ENCODE measurements around the gene GIPC1. TPM values are rescaled to one million over a fixed set of nuclear protein-coding genes. Genes with fewer than 3 reads are reported as not detected.
A peak's percentile ranks its signal among the peaks of the same experiment; 100 is the strongest.

The GIPC1 gene
- total and polyA plus RNA-seq, 9 of the 15 experiments (the other 6 are each of a cell fraction or from before 2014, with no cell fraction given), result 0.49 to 54.7 (median 24.8) TPM

GRCh38 chr19:14479975-14480699, 15.8 kb downstream of the GIPC1 start (continued):
- no peak for TF ChIP-seq ELF2 (CRISPR knock-in tag; IDR thresholded peaks at IDR 0.05)
- TF ChIP-seq ZNF277 (CRISPR knock-in tag; IDR thresholded peaks at IDR 0.05; ENCODE audit: borderline replicate concordance), result no peak
- TF ChIP-seq SAFB (IDR thresholded peaks at IDR 0.05; ENCODE audit: borderline replicate concordance, low read depth, low read length), result no peak
- no peak for TF ChIP-seq XRCC5 (IDR thresholded peaks at IDR 0.05; ENCODE audit: low read depth, low read length)
- TF ChIP-seq HNRNPL (IDR thresholded peaks at IDR 0.05; ENCODE audit: low read depth, low read length), result no peak
- TF ChIP-seq SRSF7 (optimal IDR thresholded peaks at IDR 0.05; ENCODE audit: low read depth, low read length), result no peak
- no peak for TF ChIP-seq BRF2 (IDR thresholded peaks at IDR 0.05; ENCODE audit: borderline replicate concordance, insufficient read depth, insufficient read length)
- TF ChIP-seq FOXP1 (CRISPR knock-in tag; IDR thresholded peaks at IDR 0.05), result no peak
- no peak for TF ChIP-seq HEY1 (CRISPR knock-in tag; IDR thresholded peaks at IDR 0.05; ENCODE audit: borderline replicate concordance)
- no peak for TF ChIP-seq CHCHD3 (CRISPR knock-in tag; IDR thresholded peaks at IDR 0.05)
- no peak for TF ChIP-seq STAT5B (CRISPR knock-in tag; IDR thresholded peaks at IDR 0.05)
- no peak for TF ChIP-seq PBX2 (CRISPR knock-in tag; IDR thresholded peaks at IDR 0.05; ENCODE audit: low read depth)
- no peak for TF ChIP-seq PBX2 (tag; conservative IDR thresholded peaks at IDR 0.05; ENCODE audit: low read depth)
- no peak for TF ChIP-seq ZNF655 (CRISPR knock-in tag; IDR thresholded peaks at IDR 0.05)
- peak; percentile 24 to 48; a peak in 2 of 4 replicates for TF ChIP-seq NRF1 (conservative IDR thresholded peaks at IDR 0.05 in 1 of 2, IDR thresholded peaks at IDR 0.05 in 1 of 2)
- no peak for TF ChIP-seq HMGN3 (IDR thresholded peaks at IDR 0.05; ENCODE audit: borderline replicate concordance, extremely low read depth, insufficient read length, low read depth, low read length)
- peak; percentile 80 for TF ChIP-seq EGR1 (conservative IDR thresholded peaks at IDR 0.05)
- no peak for TF ChIP-seq PYGO2 (tag; IDR thresholded peaks at IDR 0.05)
- TF ChIP-seq ZNF197 (CRISPR knock-in tag; IDR thresholded peaks at IDR 0.05; ENCODE audit: low read depth), result no peak
- TF ChIP-seq ZNF124 (CRISPR knock-in tag; IDR thresholded peaks at IDR 0.05), result no peak
- TF ChIP-seq STAG1 (CRISPR knock-in tag; IDR thresholded peaks at IDR 0.05; ENCODE audit: borderline replicate concordance), result peak; percentile 76; the same call in 1 of the 2 replicates

All from K562 (cell line).